SK-N-SH treated with all-trans-retinoic acid at 6 μM for 48 hours (cell line): ENCODE data around the gene FGF4.

Source experiments
- ATAC-seq: fragments of 200-7000 bp; cut with Tn5 transposase; 3 replicates; pipeline ENCODE4 v1.9.1; 2020; ENCODE audit warnings: mild to moderate bottlenecking, moderate library complexity
- ARNTL ChIP-seq: fragments of 450-650 bp; formaldehyde crosslinking; IDR thresholded peaks from 2 replicates; pipeline ENCODE4 v1.5.0; 2020; ENCODE audit warnings: low read depth, mild to moderate bottlenecking, moderate library complexity, borderline replicate concordance
- BACH2 ChIP-seq: fragments of 250-450 bp; sonication (Bioruptor Pico); IDR thresholded peaks from 2 replicates; pipeline ENCODE4 v1.9.0; 2021; ENCODE audit warnings: mild to moderate bottlenecking, borderline replicate concordance
- CREB5 ChIP-seq: fragments of 250-450 bp; sonication (Bioruptor Pico); IDR thresholded peaks from 2 replicates; pipeline ENCODE4 v1.5.1; 2020; ENCODE audit warnings: low read depth, mild to moderate bottlenecking, moderate library complexity
- CSDC2 ChIP-seq: fragments of 250-450 bp; sonication (Bioruptor Pico); IDR thresholded peaks from 2 replicates; pipeline ENCODE4 v1.5.0; 2020; ENCODE audit warnings: mild to moderate bottlenecking, moderate library complexity
- CSRNP3 ChIP-seq: fragments of 250-450 bp; sonication (Bioruptor Pico); IDR thresholded peaks from 2 replicates; pipeline ENCODE4 v1.5.1; 2021; ENCODE audit warnings: mild to moderate bottlenecking, moderate library complexity
- ESRRG ChIP-seq: fragments of 250-450 bp; sonication (Bioruptor Pico); IDR thresholded peaks from 2 replicates; pipeline ENCODE4 v1.6.1; 2021; ENCODE audit warnings: mild to moderate bottlenecking
- GLIS3 ChIP-seq: fragments of 250-450 bp; sonication (Bioruptor Pico); IDR thresholded peaks from 2 replicates; pipeline ENCODE4 v1.5.0; 2020; ENCODE audit warnings: mild to moderate bottlenecking, moderate library complexity
- ISL1 ChIP-seq: fragments of 250-450 bp; sonication (Bioruptor Pico); IDR thresholded peaks from 2 replicates; pipeline ENCODE4 v2.1.2; 2022; ENCODE audit warnings: mild to moderate bottlenecking, moderate library complexity
- OSR1 ChIP-seq: fragments of 250-450 bp; sonication (Bioruptor Pico); IDR thresholded peaks from 2 replicates; pipeline ENCODE4 v1.8.0; 2022; ENCODE audit warnings: moderate library complexity, mild to moderate bottlenecking, inconsistent platforms
- PPARA ChIP-seq: fragments of 250-450 bp; sonication (Bioruptor Pico); IDR thresholded peaks from 2 replicates; pipeline ENCODE4 v1.5.0; 2020; ENCODE audit warnings: mild to moderate bottlenecking, borderline replicate concordance
- RARB ChIP-seq: fragments of 250-450 bp; sonication (Bioruptor Pico); IDR thresholded peaks from 2 replicates; pipeline ENCODE4 v1.8.0; 2021; ENCODE audit warnings: mild to moderate bottlenecking, moderate library complexity
- SNAI2 ChIP-seq: fragments of 250-450 bp; sonication (Bioruptor Pico); IDR thresholded peaks from 2 replicates; pipeline ENCODE4 v1.5.0; 2020; ENCODE audit warnings: mild to moderate bottlenecking, moderate library complexity
- TOX ChIP-seq: fragments of 250-450 bp; sonication (Bioruptor Pico); IDR thresholded peaks from 2 replicates; pipeline ENCODE4 v1.8.0; 2021; ENCODE audit warnings: mild to moderate bottlenecking, moderate library complexity, borderline replicate concordance
- ZC3H10 ChIP-seq: fragments of 250-450 bp; sonication (Bioruptor Pico); IDR thresholded peaks from 2 replicates; pipeline ENCODE4 v1.5.1; 2021; ENCODE audit warnings: mild to moderate bottlenecking, moderate library complexity
- ZFP3 ChIP-seq: fragments of 250-450 bp; sonication (Bioruptor Pico); IDR thresholded peaks from 2 replicates; pipeline ENCODE4 v1.5.0; 2020; ENCODE audit warnings: mild to moderate bottlenecking, moderate library complexity
- ZFP30 ChIP-seq: fragments of 450-650 bp; formaldehyde crosslinking; IDR thresholded peaks from 2 replicates; pipeline ENCODE4 v1.5.0; 2022; ENCODE audit warnings: mild to moderate bottlenecking, moderate library complexity
- ZNF70 ChIP-seq: fragments of 450-650 bp; formaldehyde crosslinking; IDR thresholded peaks from 2 replicates; pipeline ENCODE4 v1.5.0; 2020; ENCODE audit warnings: mild to moderate bottlenecking, moderate library complexity
- ZNF8 ChIP-seq: fragments of 450-650 bp; formaldehyde crosslinking; IDR thresholded peaks from 2 replicates; pipeline ENCODE4 v1.5.0; 2020; ENCODE audit warnings: mild to moderate bottlenecking, moderate library complexity
- TF ChIP-seq, protein P1 (sequence below): fragments of 250-450 bp; sonication (Bioruptor Pico); IDR thresholded peaks from 2 replicates; pipeline ENCODE4 v1.5.0; 2020; ENCODE audit warnings: mild to moderate bottlenecking, moderate library complexity
- TF ChIP-seq, protein P2 (sequence below): fragments of 250-450 bp; sonication (Bioruptor Pico); IDR thresholded peaks from 2 replicates; pipeline ENCODE4 v1.8.0; 2021; ENCODE audit warnings: low read depth, mild to moderate bottlenecking, moderate library complexity, borderline replicate concordance
- TF ChIP-seq, protein P3 (sequence below): fragments of 250-450 bp; sonication (Bioruptor Pico); IDR thresholded peaks from 2 replicates; pipeline ENCODE4 v1.8.0; 2020; ENCODE audit warnings: mild to moderate bottlenecking, moderate library complexity, borderline replicate concordance

The FGF4 gene

DNA sequence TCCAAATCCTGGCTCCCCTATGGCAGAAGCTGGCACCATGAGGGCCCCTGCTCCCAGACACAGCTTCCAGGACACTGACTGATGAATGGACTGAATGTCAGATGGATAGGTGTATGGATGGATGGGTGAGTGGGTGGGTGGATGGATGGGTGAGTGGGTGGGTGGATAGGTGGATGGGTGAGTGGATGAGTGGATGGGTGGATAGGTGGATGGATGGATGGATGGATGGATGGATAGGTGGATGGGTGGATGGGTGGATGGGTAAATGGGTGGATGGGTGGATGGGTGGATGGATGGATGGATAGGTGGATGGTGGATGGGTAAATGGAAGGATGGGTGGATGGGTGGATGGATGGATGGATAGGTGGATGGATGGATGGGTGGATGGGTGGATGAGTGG lies 39.8 kb upstream of the FGF4 start:
- TF ChIP-seq TOX (CRISPR knock-in tag) (no peak), ISL1 (CRISPR knock-in tag) (no peak), GLIS3 (CRISPR knock-in tag) (no peak), BACH2 (no peak), PPARA (CRISPR knock-in tag) (no peak), CREB5 (no peak), ARNTL (CRISPR knock-in tag) (no peak), ZFP3 (CRISPR knock-in tag) (no peak)
- TF ChIP-seq, protein P1, sequence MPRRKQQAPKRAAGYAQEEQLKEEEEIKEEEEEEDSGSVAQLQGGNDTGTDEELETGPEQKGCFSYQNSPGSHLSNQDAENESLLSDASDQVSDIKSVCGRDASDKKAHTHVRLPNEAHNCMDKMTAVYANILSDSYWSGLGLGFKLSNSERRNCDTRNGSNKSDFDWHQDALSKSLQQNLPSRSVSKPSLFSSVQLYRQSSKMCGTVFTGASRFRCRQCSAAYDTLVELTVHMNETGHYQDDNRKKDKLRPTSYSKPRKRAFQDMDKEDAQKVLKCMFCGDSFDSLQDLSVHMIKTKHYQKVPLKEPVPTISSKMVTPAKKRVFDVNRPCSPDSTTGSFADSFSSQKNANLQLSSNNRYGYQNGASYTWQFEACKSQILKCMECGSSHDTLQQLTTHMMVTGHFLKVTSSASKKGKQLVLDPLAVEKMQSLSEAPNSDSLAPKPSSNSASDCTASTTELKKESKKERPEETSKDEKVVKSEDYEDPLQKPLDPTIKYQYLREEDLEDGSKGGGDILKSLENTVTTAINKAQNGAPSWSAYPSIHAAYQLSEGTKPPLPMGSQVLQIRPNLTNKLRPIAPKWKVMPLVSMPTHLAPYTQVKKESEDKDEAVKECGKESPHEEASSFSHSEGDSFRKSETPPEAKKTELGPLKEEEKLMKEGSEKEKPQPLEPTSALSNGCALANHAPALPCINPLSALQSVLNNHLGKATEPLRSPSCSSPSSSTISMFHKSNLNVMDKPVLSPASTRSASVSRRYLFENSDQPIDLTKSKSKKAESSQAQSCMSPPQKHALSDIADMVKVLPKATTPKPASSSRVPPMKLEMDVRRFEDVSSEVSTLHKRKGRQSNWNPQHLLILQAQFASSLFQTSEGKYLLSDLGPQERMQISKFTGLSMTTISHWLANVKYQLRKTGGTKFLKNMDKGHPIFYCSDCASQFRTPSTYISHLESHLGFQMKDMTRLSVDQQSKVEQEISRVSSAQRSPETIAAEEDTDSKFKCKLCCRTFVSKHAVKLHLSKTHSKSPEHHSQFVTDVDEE = no peak
- TF ChIP-seq, protein P2, sequence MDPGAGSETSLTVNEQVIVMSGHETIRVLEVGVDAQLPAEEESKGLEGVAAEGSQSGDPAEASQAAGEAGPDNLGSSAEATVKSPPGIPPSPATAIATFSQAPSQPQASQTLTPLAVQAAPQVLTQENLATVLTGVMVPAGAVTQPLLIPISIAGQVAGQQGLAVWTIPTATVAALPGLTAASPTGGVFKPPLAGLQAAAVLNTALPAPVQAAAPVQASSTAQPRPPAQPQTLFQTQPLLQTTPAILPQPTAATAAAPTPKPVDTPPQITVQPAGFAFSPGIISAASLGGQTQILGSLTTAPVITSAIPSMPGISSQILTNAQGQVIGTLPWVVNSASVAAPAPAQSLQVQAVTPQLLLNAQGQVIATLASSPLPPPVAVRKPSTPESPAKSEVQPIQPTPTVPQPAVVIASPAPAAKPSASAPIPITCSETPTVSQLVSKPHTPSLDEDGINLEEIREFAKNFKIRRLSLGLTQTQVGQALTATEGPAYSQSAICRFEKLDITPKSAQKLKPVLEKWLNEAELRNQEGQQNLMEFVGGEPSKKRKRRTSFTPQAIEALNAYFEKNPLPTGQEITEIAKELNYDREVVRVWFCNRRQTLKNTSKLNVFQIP (CRISPR knock-in tag) = no peak
- no peak for ATAC-seq

DNA sequence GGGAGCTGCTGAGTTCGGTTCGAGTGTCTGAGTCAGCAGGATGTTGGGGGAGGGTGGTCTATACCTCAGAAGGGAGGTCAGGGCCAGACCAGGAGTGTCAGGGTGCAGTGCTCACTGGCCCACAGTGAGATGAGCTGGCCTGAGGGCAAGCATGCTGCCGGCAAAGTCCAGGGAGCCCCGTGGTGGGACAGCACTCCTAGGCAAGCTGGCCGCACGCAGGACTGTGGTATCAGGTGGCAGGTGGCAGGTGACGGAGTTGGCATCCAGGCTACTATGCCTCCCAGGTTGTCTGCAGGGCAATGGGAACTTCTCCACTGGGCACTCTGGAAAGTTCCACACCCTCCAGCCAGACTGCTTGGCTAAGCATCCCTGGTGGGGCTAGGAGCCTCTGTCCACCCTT lies 39.3 kb upstream of the FGF4 start:
- TF ChIP-seq ZFP30 (CRISPR knock-in tag) (no peak), ESRRG (CRISPR knock-in tag) (no peak), ZNF8 (no peak), GLIS3 (CRISPR knock-in tag) (no peak), SNAI2 (CRISPR knock-in tag) (no peak), ZNF70 (no peak), ISL1 (CRISPR knock-in tag) (no peak), PPARA (CRISPR knock-in tag) (no peak), RARB (CRISPR knock-in tag) (no peak)
- TF ChIP-seq, protein P3, sequence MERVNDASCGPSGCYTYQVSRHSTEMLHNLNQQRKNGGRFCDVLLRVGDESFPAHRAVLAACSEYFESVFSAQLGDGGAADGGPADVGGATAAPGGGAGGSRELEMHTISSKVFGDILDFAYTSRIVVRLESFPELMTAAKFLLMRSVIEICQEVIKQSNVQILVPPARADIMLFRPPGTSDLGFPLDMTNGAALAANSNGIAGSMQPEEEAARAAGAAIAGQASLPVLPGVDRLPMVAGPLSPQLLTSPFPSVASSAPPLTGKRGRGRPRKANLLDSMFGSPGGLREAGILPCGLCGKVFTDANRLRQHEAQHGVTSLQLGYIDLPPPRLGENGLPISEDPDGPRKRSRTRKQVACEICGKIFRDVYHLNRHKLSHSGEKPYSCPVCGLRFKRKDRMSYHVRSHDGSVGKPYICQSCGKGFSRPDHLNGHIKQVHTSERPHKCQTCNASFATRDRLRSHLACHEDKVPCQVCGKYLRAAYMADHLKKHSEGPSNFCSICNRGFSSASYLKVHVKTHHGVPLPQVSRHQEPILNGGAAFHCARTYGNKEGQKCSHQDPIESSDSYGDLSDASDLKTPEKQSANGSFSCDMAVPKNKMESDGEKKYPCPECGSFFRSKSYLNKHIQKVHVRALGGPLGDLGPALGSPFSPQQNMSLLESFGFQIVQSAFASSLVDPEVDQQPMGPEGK (CRISPR knock-in tag) = no peak
- ATAC-seq = no peak

DNA sequence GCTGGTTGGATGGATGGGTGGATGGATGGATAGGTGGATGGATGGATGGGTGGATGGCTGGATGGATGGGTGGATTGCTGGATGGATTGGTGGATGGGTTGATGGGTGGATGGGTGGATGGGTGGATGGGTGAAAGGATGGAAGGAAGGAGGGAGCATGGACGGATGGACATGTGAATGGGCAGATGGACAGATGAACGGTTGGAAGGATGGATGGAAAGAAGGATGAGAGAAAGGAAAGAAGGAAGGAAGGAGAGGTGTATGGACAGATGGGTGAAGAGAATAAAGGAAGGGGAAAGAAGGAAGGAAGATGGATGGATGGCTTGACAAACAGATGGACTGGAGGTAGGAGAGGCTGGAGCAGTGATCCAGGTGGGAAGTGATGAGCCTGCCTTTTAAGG lies 38.7 kb upstream of the FGF4 start:
- no peak for ATAC-seq
- TF ChIP-seq RARB (CRISPR knock-in tag) = no peak
- no peak for TF ChIP-seq BACH2
- no peak for TF ChIP-seq ZFP3 (CRISPR knock-in tag)
- TF ChIP-seq SNAI2 (CRISPR knock-in tag) = no peak
- no peak for TF ChIP-seq CSRNP3 (CRISPR knock-in tag)
- TF ChIP-seq, protein P3 (CRISPR knock-in tag) = no peak
- no peak for TF ChIP-seq OSR1
- no peak for TF ChIP-seq ZC3H10
- no peak for TF ChIP-seq CREB5
- TF ChIP-seq, protein P1 = no peak
- TF ChIP-seq ZFP30 (CRISPR knock-in tag) = no peak
- TF ChIP-seq ISL1 (CRISPR knock-in tag) = no peak
- TF ChIP-seq ZNF70 = no peak
- no peak for TF ChIP-seq PPARA (CRISPR knock-in tag)
- TF ChIP-seq GLIS3 (CRISPR knock-in tag) = no peak
- TF ChIP-seq TOX (CRISPR knock-in tag) = no peak
- TF ChIP-seq CSDC2 = no peak
